PC-9 (cell line): ENCODE results near the gene MGRN1.

Experiments used
- EZH2 ChIP-seq: fragments of 200-600 bp; sonication (generic); IDR thresholded peaks from 2 replicates; pipeline ENCODE4 v1.8.0; 2017; ENCODE audit warnings: antibody characterized with exemption, low read depth
- TF ChIP-seq, protein P1 (sequence below): fragments of 200-600 bp; sonication (generic); conservative IDR thresholded peaks from 2 replicates; pipeline ENCODE4 v1.6.1; 2017; ENCODE audit warnings: mixed run types, antibody characterized with exemption, mild to moderate bottlenecking, moderate library complexity

DNA sequence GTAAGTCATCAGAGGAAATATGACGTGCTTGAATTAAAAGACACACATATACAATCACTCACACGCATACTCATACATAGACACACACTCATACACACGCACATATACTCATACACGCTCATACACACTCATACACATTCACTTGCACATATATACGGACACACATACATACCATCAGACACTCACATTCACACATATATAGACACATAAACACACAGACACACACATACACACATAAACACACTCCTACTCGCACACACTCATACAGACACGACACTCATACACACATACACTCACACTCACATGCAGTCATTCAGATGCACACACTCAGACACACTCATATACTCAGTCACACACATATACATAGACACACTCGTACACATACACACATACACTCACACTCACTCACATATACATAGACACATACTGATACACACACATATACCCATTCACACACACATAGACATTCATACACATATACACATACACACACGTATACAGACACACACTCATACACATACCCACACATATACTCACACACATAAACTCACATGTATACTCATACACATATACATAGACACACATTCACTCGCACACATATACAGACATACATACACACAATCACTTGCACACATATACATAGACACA, 43.8 kb downstream of the MGRN1 start:
- TF ChIP-seq, protein P1, sequence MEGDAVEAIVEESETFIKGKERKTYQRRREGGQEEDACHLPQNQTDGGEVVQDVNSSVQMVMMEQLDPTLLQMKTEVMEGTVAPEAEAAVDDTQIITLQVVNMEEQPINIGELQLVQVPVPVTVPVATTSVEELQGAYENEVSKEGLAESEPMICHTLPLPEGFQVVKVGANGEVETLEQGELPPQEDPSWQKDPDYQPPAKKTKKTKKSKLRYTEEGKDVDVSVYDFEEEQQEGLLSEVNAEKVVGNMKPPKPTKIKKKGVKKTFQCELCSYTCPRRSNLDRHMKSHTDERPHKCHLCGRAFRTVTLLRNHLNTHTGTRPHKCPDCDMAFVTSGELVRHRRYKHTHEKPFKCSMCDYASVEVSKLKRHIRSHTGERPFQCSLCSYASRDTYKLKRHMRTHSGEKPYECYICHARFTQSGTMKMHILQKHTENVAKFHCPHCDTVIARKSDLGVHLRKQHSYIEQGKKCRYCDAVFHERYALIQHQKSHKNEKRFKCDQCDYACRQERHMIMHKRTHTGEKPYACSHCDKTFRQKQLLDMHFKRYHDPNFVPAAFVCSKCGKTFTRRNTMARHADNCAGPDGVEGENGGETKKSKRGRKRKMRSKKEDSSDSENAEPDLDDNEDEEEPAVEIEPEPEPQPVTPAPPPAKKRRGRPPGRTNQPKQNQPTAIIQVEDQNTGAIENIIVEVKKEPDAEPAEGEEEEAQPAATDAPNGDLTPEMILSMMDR = no peak
- no peak for TF ChIP-seq EZH2
